PFSK-1 (cell line): Measurements from ENCODE around the gene PNKP.
A peak's percentile ranks its signal among the peaks of the same experiment; 100 is the strongest.

Experiments
- FOXP2 ChIP-seq: optimal IDR thresholded peaks from 2 replicates; pipeline ENCODE3; 2011; ENCODE audit warnings: borderline replicate concordance, control low read depth, inconsistent platforms; ENCODE audit not compliant: insufficient read depth; ENCODE audit errors: extremely low read length, extremely low read depth
- POLR2AphosphoS5 ChIP-seq: IDR thresholded peaks from 2 replicates; pipeline ENCODE4 v1.6.1; 2012; ENCODE audit warnings: low read depth, mild to moderate bottlenecking, control low read depth, low read length, moderate library complexity
- REST ChIP-seq, 2 experiments: IDR thresholded peaks; 2 replicates each; pipeline versions ENCODE4 v1.6.1 to v1.8.0; 2011 to 2012; ENCODE audit warnings: low read depth in 2 of 2, low read length in 2 of 2, control low read depth in 1 of 2, inconsistent platforms in 1 of 2, mild to moderate bottlenecking in 1 of 2, moderate library complexity in 1 of 2; ENCODE audit not compliant: insufficient read depth in 1 of 2
- SIN3A ChIP-seq: IDR thresholded peaks from 2 replicates; pipeline ENCODE4 v1.6.1; 2012; ENCODE audit warnings: mild to moderate bottlenecking, low read length, moderate library complexity, borderline replicate concordance; ENCODE audit not compliant: insufficient read depth
- TAF1 ChIP-seq: IDR thresholded peaks from 2 replicates; pipeline ENCODE4 v1.6.1; 2012; ENCODE audit warnings: low read length, control low read depth, borderline replicate concordance; ENCODE audit not compliant: insufficient read depth

The PNKP gene

GRCh38 chr19:49812997-49813861 is 54.1 kb downstream of the PNKP start, which contains the start of gene FUZ:
FUZ (minus strand) TSS chr19:49813292; CDS start chr19:49813106, 186 bp downstream.
- TF ChIP-seq FOXP2 (peak; percentile 100), TAF1 (no peak), POLR2AphosphoS5 (no peak), SIN3A (peak; percentile 77; the same call in 1 of the 2 replicates)

- TF ChIP-seq REST (IDR thresholded peaks at IDR 0.05; ENCODE audit: insufficient read depth in 1 of 2, low read depth in 2 of 2, low read length in 2 of 2) (no peak), SIN3A (no peak), POLR2AphosphoS5 (no peak), TAF1 (no peak), FOXP2 (no peak)
Measured at GRCh38 chr19:49812452-49812996, 54.9 kb downstream of the PNKP start.

- TF ChIP-seq POLR2AphosphoS5: no peak
- no peak for TF ChIP-seq REST (IDR thresholded peaks at IDR 0.05; ENCODE audit: insufficient read depth in 1 of 2, low read depth in 2 of 2, low read length in 2 of 2)
- TF ChIP-seq SIN3A: no peak
- TF ChIP-seq TAF1: no peak
- TF ChIP-seq FOXP2: no peak
Measured at GRCh38 chr19:49811328-49811727, 56.0 kb downstream of the PNKP start.
